ENCODE data around the gene VSIG1. TPM values are rescaled to one million over a fixed set of nuclear protein-coding genes. Genes with fewer than 3 reads are reported as not detected.

Gene VSIG1
- polyA plus RNA-seq, 4 donors, result 0.73 to 1.5 (median 0.99) TPM

Other genes starting within 250 kb of the VSIG1 start
- gene MID2, start 219.2 kb upstream of the VSIG1 start, polyA plus RNA-seq (ENCODE audit: insufficient read length in 4 of 4), result 10 to 100 TPM in 3 of 4 donors, 1 to 10 TPM in 1; 9.6 to 11.5 (median 11.0) TPM
- gene TEX13B, start 62.7 kb upstream of the VSIG1 start, polyA plus RNA-seq (ENCODE audit: insufficient read length in 4 of 4), result not detected
- gene PSMD10, start 46.5 kb downstream of the VSIG1 start, polyA plus RNA-seq (ENCODE audit: insufficient read length in 4 of 4), result 10 to 100 TPM; 64.1 to 85.2 (median 78.5) TPM
- 10 to 100 TPM; 11.8 to 13.5 (median 12.3) TPM for gene ATG4A, start 46.7 kb downstream of the VSIG1 start, polyA plus RNA-seq (ENCODE audit: insufficient read length in 4 of 4)